ENCODE results near the gene VPS11.
A peak's percentile ranks its signal among the peaks of the same experiment; 100 is the strongest.

VPS11 gene

GRCh38 chr11:119067371-119068222 lies at the start of gene VPS11:
Gene VPS11 (plus strand): TSS chr11:119067818. CDS start chr11:119067824, 6 bp downstream.
- peak; percentile 99 for DNase-seq (ENCODE audit: extremely low spot score)
- TF ChIP-seq, protein P1, sequence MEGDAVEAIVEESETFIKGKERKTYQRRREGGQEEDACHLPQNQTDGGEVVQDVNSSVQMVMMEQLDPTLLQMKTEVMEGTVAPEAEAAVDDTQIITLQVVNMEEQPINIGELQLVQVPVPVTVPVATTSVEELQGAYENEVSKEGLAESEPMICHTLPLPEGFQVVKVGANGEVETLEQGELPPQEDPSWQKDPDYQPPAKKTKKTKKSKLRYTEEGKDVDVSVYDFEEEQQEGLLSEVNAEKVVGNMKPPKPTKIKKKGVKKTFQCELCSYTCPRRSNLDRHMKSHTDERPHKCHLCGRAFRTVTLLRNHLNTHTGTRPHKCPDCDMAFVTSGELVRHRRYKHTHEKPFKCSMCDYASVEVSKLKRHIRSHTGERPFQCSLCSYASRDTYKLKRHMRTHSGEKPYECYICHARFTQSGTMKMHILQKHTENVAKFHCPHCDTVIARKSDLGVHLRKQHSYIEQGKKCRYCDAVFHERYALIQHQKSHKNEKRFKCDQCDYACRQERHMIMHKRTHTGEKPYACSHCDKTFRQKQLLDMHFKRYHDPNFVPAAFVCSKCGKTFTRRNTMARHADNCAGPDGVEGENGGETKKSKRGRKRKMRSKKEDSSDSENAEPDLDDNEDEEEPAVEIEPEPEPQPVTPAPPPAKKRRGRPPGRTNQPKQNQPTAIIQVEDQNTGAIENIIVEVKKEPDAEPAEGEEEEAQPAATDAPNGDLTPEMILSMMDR (IDR thresholded peaks at IDR 0.05; ENCODE audit: control extremely low read depth, extremely low read depth, low read depth, missing control alignments) = no peak
- CTCF ChIA-PET = interaction anchor here (0.7 to 4.8 kb wide), 14 partner anchors 11 to 258 kb away, joined by 3 to 39 read pairs (median 4); partner anchors contain the start of genes C2CD2L and HYOU1
- POLR2A ChIA-PET = interaction anchor here (0.6 to 1.5 kb wide), 12 partner anchors 10 to 42 kb away, joined by 3 to 31 read pairs (median 4); partner anchors contain the start of genes HMBS and HYOU1

DNA sequence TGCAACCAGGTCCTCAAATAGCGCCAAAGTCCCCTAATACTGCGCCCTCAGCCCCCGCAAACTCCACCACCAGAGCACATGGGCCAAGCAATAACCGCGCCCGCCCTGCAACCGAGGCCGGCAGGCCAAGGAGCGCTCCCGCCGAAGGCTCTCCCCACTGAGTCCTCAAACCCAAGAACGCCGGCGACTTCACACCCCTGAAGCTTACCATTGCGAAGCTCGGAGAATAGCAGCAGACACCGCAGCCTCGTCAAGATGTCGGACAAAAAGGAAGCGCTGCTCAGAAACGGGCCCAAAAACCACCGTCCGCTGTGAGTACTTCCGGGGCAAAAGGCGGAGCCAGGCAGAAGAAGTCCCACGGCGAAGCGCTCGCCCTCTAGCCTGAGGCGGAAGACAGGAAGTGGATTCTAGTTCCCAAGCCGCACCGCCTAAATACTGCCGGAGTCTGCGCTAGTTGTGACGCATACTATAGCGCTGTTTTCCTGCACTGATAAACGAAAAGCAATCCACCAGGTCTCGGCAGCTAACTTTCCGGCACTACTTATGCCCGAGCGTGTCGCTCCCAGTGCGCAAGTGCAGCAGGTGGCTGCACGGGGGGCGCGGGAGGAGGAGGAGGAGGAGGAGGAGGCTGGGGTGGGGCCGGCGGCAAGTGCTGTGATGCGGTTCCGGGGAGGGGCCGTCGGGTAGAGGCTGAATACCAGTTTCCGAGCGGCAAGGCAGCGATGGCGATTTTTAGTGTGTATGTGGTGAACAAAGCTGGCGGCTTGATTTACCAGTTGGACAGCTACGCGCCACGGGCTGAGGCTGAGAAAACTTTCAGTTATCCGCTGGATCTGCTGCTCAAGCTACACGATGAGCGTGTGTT lies 49.3 kb upstream of the VPS11 start, which contains the start of the genes RPS25 and TRAPPC4:
Gene RPS25 (minus strand): TSS at position 270 of the 865 bp plus-strand sequence. CDS start 59 bp downstream, at position 211.
Gene TRAPPC4 (plus strand): TSS at position 693 of the 865 bp plus-strand sequence. CDS start 30 bp downstream, at position 723.
- ChIA-PET POLR2A (interaction anchor here (0.7 to 1.7 kb wide), 6 partner anchors 12 to 76 kb away, joined by 3 to 6 read pairs (median 4); no protein-coding TSS in a partner anchor), CTCF (interaction anchor here (1.0 to 2.1 kb wide), 4 partner anchors 10 to 20 kb away, joined by 3 to 6 read pairs (median 4); partner anchors contain the start of gene CENATAC)
- TF ChIP-seq, protein P1 (IDR thresholded peaks at IDR 0.05; ENCODE audit: control extremely low read depth, extremely low read depth, low read depth, missing control alignments) = no peak
- DNase-seq (ENCODE audit: extremely low spot score) = peak; percentile 95

DNA sequence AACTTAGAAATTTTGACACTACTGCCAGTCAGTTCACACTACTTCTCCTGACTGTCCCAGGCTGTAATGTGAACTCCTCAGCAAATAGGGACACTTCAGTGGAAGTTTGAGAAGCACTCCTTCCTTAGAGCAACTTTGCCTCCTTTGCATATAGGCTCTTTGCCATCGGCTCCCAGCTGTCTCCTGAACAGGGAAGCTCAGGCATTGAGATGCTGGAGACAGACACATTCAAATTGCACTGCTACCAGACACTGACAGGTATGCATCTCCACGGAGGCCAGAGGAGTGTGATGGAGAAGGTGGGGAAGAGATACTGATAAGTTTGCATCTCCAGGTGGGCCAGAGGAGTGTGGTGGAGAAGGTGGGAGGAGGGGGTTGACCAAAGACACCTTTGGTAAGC lies 47.6 kb upstream of the VPS11 start:
- TF ChIP-seq, protein P1 (IDR thresholded peaks at IDR 0.05; ENCODE audit: control extremely low read depth, extremely low read depth, low read depth, missing control alignments) = no peak
- DNase-seq (ENCODE audit: extremely low spot score) = no peak
- CTCF ChIA-PET = interaction anchor here (1.0 to 2.1 kb wide), 3 partner anchors 8 to 11 kb away, joined by 3 to 6 read pairs (median 3); no protein-coding TSS in a partner anchor
- POLR2A ChIA-PET = interaction anchor here (1.7 kb wide), 1 partner anchor 35 kb away, joined by 6 read pairs; no protein-coding TSS in a partner anchor

DNA sequence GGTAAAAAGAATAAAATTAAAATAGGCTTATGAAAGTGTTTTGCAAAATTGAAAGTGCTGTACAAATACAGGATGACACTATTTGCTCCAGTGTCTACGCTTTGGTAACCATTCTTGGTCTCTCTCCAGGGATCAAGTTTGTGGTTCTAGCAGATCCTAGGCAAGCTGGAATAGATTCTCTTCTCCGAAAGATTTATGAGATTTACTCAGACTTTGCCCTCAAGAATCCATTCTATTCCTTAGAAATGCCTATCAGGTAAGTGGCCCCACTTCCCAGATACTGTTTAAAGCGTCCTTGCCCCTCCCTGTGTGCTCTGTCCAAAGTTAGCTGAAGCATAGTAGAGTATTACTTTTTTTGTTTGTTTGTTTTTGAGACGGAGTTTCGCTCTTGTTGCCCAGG lies 46.0 kb upstream of the VPS11 start:
- TF ChIP-seq, protein P1 (IDR thresholded peaks at IDR 0.05; ENCODE audit: control extremely low read depth, extremely low read depth, low read depth, missing control alignments) = no peak
- ChIA-PET POLR2A (no interaction called here), CTCF (interaction anchor here (1.0 kb wide), 1 partner anchor 9 kb away, joined by 3 read pairs; the partner anchor contains the start of gene SLC37A4)
- DNase-seq (ENCODE audit: extremely low spot score) = no peak

DNA sequence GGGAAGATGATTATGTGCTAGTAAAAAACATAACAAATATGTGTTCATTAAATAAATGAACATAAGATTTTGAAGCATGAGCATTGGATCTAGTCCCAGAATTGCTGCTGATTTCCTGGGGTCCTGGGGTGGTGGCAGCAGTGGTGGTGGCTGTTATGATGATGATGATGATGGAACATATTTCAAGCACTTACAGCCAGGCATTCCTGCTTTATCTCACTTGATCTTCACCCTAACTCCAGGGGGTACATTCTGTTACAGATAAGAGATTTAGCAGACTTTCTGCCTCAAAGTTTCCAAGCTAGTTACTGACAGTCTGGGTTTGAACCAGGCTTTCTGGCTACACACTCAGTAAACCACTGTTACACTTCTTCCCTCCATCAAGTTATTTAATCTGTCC lies 43.9 kb upstream of the VPS11 start:
- no peak for DNase-seq (ENCODE audit: extremely low spot score)
- ChIA-PET POLR2A (no interaction called here), CTCF (interaction anchor here (0.7 to 1.9 kb wide), 5 partner anchors 24 to 314 kb away, joined by 3 to 4 read pairs (median 3); no protein-coding TSS in a partner anchor)
- TF ChIP-seq, protein P1 (IDR thresholded peaks at IDR 0.05; ENCODE audit: control extremely low read depth, extremely low read depth, low read depth, missing control alignments) = no peak

Data from GM10248 (cell line).